WTC11 (cell line): Measurements from ENCODE around the gene ATXN7. TPM values are rescaled to one million over a fixed set of nuclear protein-coding genes. Genes with fewer than 3 reads are reported as not detected.

ENCODE experiments used
- ATAC-seq: fragments of 200-7000 bp; cut with Tn5 transposase; 2 replicates; pipeline ENCODE4 v1.10.0; 2021; ENCODE audit warnings: mild to moderate bottlenecking, moderate library complexity
- CTCF ChIA-PET: fragments of 300-600 bp; sonication (Branson Sonifier 250); formaldehyde crosslinking; loops from one replicate; lab custom pipeline; 2021; ENCODE audit warnings: antibody characterized with exemption; lab: Charles Lee
- POLR2A ChIA-PET: fragments of 350-600 bp; sonication (Branson Sonifier 250); formaldehyde crosslinking; loops from one replicate; lab custom pipeline; 2021; ENCODE audit warnings: antibody characterized with exemption; lab: Charles Lee
- DNase-seq: peaks from one replicate; pipeline ENCODE4 v3.0.0; 2021; ENCODE audit warnings: low spot score
- H3K27ac Mint-ChIP-seq: 2 replicates; pipeline ENCODE4 v1.8.0; 2021; ENCODE audit warnings: mixed read lengths
- H3K27me3 Mint-ChIP-seq: 2 replicates; pipeline ENCODE4 v1.8.0; 2021; ENCODE audit warnings: low read depth, mild to moderate bottlenecking, moderate library complexity, mixed read lengths
- H3K36me3 Mint-ChIP-seq: 2 replicates; pipeline ENCODE4 v1.8.0; 2021; ENCODE audit warnings: mixed read lengths
- H3K4me1 Mint-ChIP-seq: 2 replicates; pipeline ENCODE4 v1.8.0; 2022; ENCODE audit warnings: mixed read lengths
- H3K4me3 Mint-ChIP-seq: 2 replicates; pipeline ENCODE4 v1.8.0; 2021; ENCODE audit warnings: mild to moderate bottlenecking, moderate library complexity, mixed read lengths
- H3K9me3 Mint-ChIP-seq: 2 replicates; pipeline ENCODE4 v1.8.0; 2021; ENCODE audit warnings: mixed read lengths
- ARID4B ChIP-seq: sonication (generic); formaldehyde crosslinking; IDR thresholded peaks from 2 replicates; pipeline ENCODE4 v1.8.0; 2023; ENCODE audit warnings: missing genetic modification reagents, mild to moderate bottlenecking, borderline replicate concordance
- CBFB ChIP-seq: sonication (generic); formaldehyde crosslinking; IDR thresholded peaks from 2 replicates; pipeline ENCODE4 v1.8.1; 2022; ENCODE audit warnings: mild to moderate bottlenecking, low read depth, missing genetic modification reagents
- E2F5 ChIP-seq: sonication (generic); formaldehyde crosslinking; IDR thresholded peaks from 2 replicates; pipeline ENCODE4 v1.8.1; 2022; ENCODE audit warnings: mild to moderate bottlenecking, moderate library complexity, missing genetic modification reagents
- ELF4 ChIP-seq: sonication (generic); formaldehyde crosslinking; IDR thresholded peaks from 2 replicates; pipeline ENCODE4 v1.8.1; 2022; ENCODE audit warnings: low read depth, mild to moderate bottlenecking, moderate library complexity, missing genetic modification reagents
- ERG ChIP-seq: fragments of 250-450 bp; sonication (Bioruptor Pico); IDR thresholded peaks from 2 replicates; pipeline ENCODE4 v1.8.0; 2021; ENCODE audit warnings: mild to moderate bottlenecking
- ESRRA ChIP-seq: sonication (generic); formaldehyde crosslinking; IDR thresholded peaks from 2 replicates; pipeline ENCODE4 v1.8.1; 2022; ENCODE audit warnings: mild to moderate bottlenecking, missing genetic modification reagents, borderline replicate concordance
- FOXJ3 ChIP-seq: sonication (generic); formaldehyde crosslinking; IDR thresholded peaks from 2 replicates; pipeline ENCODE4 v1.9.0; 2021; ENCODE audit warnings: missing genetic modification reagents, mild to moderate bottlenecking, borderline replicate concordance
- HMGA2 ChIP-seq: fragments of 250-450 bp; sonication (Bioruptor Pico); IDR thresholded peaks from 2 replicates; pipeline ENCODE4 v1.4.0; 2021; ENCODE audit warnings: mild to moderate bottlenecking, moderate library complexity
- IRF1 ChIP-seq: sonication (generic); formaldehyde crosslinking; IDR thresholded peaks from 2 replicates; pipeline ENCODE4 v1.8.0; 2023; ENCODE audit warnings: missing genetic modification reagents
- IRF2 ChIP-seq: sonication (generic); formaldehyde crosslinking; IDR thresholded peaks from 2 replicates; pipeline ENCODE4 v1.8.0; 2022; ENCODE audit warnings: low read depth, missing genetic modification reagents, borderline replicate concordance
- NFYB ChIP-seq: sonication (generic); formaldehyde crosslinking; conservative IDR thresholded peaks from 2 replicates; pipeline ENCODE4 v1.8.0; 2022; ENCODE audit warnings: low read depth, missing genetic modification reagents
- NR1H2 ChIP-seq: sonication (generic); formaldehyde crosslinking; IDR thresholded peaks from 2 replicates; pipeline ENCODE4 v1.9.0; 2021; ENCODE audit warnings: mild to moderate bottlenecking, moderate library complexity, missing genetic modification reagents
- PREB ChIP-seq: sonication (generic); formaldehyde crosslinking; IDR thresholded peaks from 2 replicates; pipeline ENCODE4 v1.8.1; 2022; ENCODE audit warnings: mild to moderate bottlenecking, missing genetic modification reagents, moderate library complexity, borderline replicate concordance
- RORB ChIP-seq: fragments of 250-450 bp; sonication (Bioruptor Pico); IDR thresholded peaks from 2 replicates; pipeline ENCODE4 v1.9.0; 2021; ENCODE audit warnings: mild to moderate bottlenecking
- SMAD4 ChIP-seq: sonication (generic); formaldehyde crosslinking; IDR thresholded peaks from 2 replicates; pipeline ENCODE4 v1.8.0; 2022; ENCODE audit warnings: mild to moderate bottlenecking, missing genetic modification reagents
- SP1 ChIP-seq: sonication (generic); formaldehyde crosslinking; conservative IDR thresholded peaks from 2 replicates; pipeline ENCODE4 v1.8.1; 2022; ENCODE audit warnings: missing genetic modification reagents
- TEAD4 ChIP-seq: sonication (generic); formaldehyde crosslinking; IDR thresholded peaks from 2 replicates; pipeline ENCODE4 v1.8.0; 2022; ENCODE audit warnings: mild to moderate bottlenecking, missing genetic modification reagents
- ZBTB21 ChIP-seq: sonication (generic); formaldehyde crosslinking; IDR thresholded peaks from 2 replicates; pipeline ENCODE4 v1.8.1; 2023; ENCODE audit warnings: mild to moderate bottlenecking, missing genetic modification reagents, borderline replicate concordance
- ZNF263 ChIP-seq: sonication (generic); formaldehyde crosslinking; IDR thresholded peaks from 2 replicates; pipeline ENCODE4 v1.8.1; 2022; ENCODE audit warnings: low read depth, mild to moderate bottlenecking, moderate library complexity, missing genetic modification reagents
- ZNF671 ChIP-seq: fragments of 250-450 bp; sonication (Bioruptor Pico); IDR thresholded peaks from 2 replicates; pipeline ENCODE4 v1.8.0; 2021; ENCODE audit warnings: mild to moderate bottlenecking
- total RNA-seq: library from RNA; stranded (reverse); gene quantifications from 3 replicates; pipeline ENCODE4 v1.2.3, GENCODE V29; 2021

ATXN7 gene
- total RNA-seq, 1 experiment from 2014 or later, result 11.7 TPM

- no peak overlapping the region for H3K4me3 Mint-ChIP-seq
- no peak overlapping the region; the same call in 1 of the 2 replicates for H3K27ac Mint-ChIP-seq
- ATAC-seq (no peak), DNase-seq (no peak)
- ChIA-PET POLR2A (no interaction called here), CTCF (no interaction called here)
- H3K9me3 Mint-ChIP-seq, result no peaks in the 10 kb centered on the region
- H3K27me3 Mint-ChIP-seq, result no peaks in the 10 kb centered on the region
- H3K4me1 Mint-ChIP-seq, result peaks cover 84% of the 10 kb centered on the region
- no peaks in the 10 kb centered on the region for H3K36me3 Mint-ChIP-seq
- TF ChIP-seq IRF1 (CRISPR knock-in tag) (no peak), ZBTB21 (CRISPR knock-in tag) (no peak), FOXJ3 (CRISPR knock-in tag) (no peak), PREB (CRISPR knock-in tag) (no peak), ZNF671 (CRISPR knock-in tag) (no peak), SMAD4 (CRISPR knock-in tag) (no peak), ZNF263 (CRISPR knock-in tag) (no peak), ELF4 (no peak), RORB (CRISPR knock-in tag) (no peak), NFYB (no peak)
- TF ChIP-seq, all 79 proteins: peak for 0
These were observed 106.2 kb downstream of the ATXN7 start for GRCh38 chr3:63969876-63970275.

- Mint-ChIP-seq H3K27me3 (no peaks in the 10 kb centered on the region), H3K9me3 (no peaks in the 10 kb centered on the region), H3K4me1 (peaks cover 76% of the 10 kb centered on the region), H3K4me3 (peak overlapping the region; percentile 38), H3K27ac (peak overlapping the region; percentile 47), H3K36me3 (no peaks in the 10 kb centered on the region)
- no peak for TF ChIP-seq TEAD4
- ChIA-PET CTCF (interaction anchor here (0.7 kb wide), 1 partner anchor 9 kb away, joined by 3 read pairs; no protein-coding TSS in a partner anchor), POLR2A (no interaction called here)
- ATAC-seq (peak; percentile 61), DNase-seq (no peak)
These were observed 107.2 kb downstream of the ATXN7 start for GRCh38 chr3:63970631-63971475.

GRCh38 chr3:63972196-63972595 is 108.5 kb downstream of the ATXN7 start:
- Mint-ChIP-seq H3K27me3 (no peaks in the 10 kb centered on the region), H3K27ac (peak overlapping the region; percentile 29), H3K4me3 (no peak overlapping the region), H3K4me1 (peaks cover 63% of the 10 kb centered on the region), H3K9me3 (no peaks in the 10 kb centered on the region), H3K36me3 (no peaks in the 10 kb centered on the region)
- ATAC-seq (no peak), DNase-seq (no peak)
- CTCF ChIA-PET, result interaction anchor here (1.5 to 2.9 kb wide), 2 partner anchors 10 to 22 kb away, joined by 6 to 13 read pairs; no protein-coding TSS in a partner anchor
- TF ChIP-seq ESRRA (CRISPR knock-in tag) (no peak), E2F5 (CRISPR knock-in tag) (no peak), NR1H2 (no peak), CBFB (CRISPR knock-in tag) (no peak), IRF2 (CRISPR knock-in tag) (no peak), HMGA2 (CRISPR knock-in tag) (no peak), SP1 (no peak), ERG (no peak), ARID4B (CRISPR knock-in tag) (no peak), IRF1 (CRISPR knock-in tag) (no peak)
- POLR2A ChIA-PET, result no interaction called here
